GM23248 (cell line): Measurements from ENCODE around the gene ACOT13. TPM values are rescaled to one million over a fixed set of nuclear protein-coding genes. Genes with fewer than 3 reads are reported as not detected.
"Not testable (repeated sequence)": the region's sequence is repeated elsewhere in the genome, so short reads cannot be mapped to it uniquely, and the experiment has no call there.

ENCODE experiments used
- DNase-seq: peaks from one replicate; pipeline ENCODE4 v3.0.0-alpha.2; 2015
- H2AFZ ChIP-seq: fragments of 200-600 bp; sonication (generic); 2 replicates; pipeline ENCODE4 v1.6.1; 2016; ENCODE audit warnings: antibody characterized with exemption
- H3F3A ChIP-seq: fragments of 200-600 bp; sonication (generic); 2 replicates; pipeline ENCODE4 v1.6.1; 2016; ENCODE audit warnings: mild to moderate bottlenecking, antibody characterized with exemption, mixed run types; ENCODE audit not compliant: insufficient read depth
- H3K27ac ChIP-seq: fragments of 200-600 bp; sonication (generic); 2 replicates; pipeline ENCODE4 v1.5.1; 2016; ENCODE audit warnings: mild to moderate bottlenecking
- H3K27me3 ChIP-seq: fragments of 200-600 bp; sonication (generic); replicated peaks from 2 replicates; pipeline ENCODE4 v1.6.1; 2016; ENCODE audit warnings: mild to moderate bottlenecking; ENCODE audit not compliant: insufficient read depth
- H3K36me3 ChIP-seq: fragments of 200-600 bp; sonication (generic); 2 replicates; pipeline ENCODE4 v1.6.1; 2016; ENCODE audit warnings: low read depth, mild to moderate bottlenecking
- H3K4me1 ChIP-seq: fragments of 200-600 bp; sonication (generic); 2 replicates; pipeline ENCODE4 v1.6.1; 2016; ENCODE audit warnings: mild to moderate bottlenecking; ENCODE audit not compliant: insufficient read depth
- H3K4me2 ChIP-seq: fragments of 200-600 bp; sonication (generic); one replicate; pipeline ENCODE4 v1.6.1; 2016; ENCODE audit warnings: mild to moderate bottlenecking; ENCODE audit not compliant: unreplicated experiment
- H3K4me3 ChIP-seq: fragments of 200-600 bp; sonication (generic); 2 replicates; pipeline ENCODE4 v1.5.1; 2016; ENCODE audit warnings: mild to moderate bottlenecking
- H3K79me2 ChIP-seq: fragments of 200-600 bp; sonication (generic); 2 replicates; pipeline ENCODE4 v1.6.1; 2016; ENCODE audit warnings: mild to moderate bottlenecking; ENCODE audit not compliant: insufficient read depth
- H3K9ac ChIP-seq: fragments of 200-600 bp; sonication (generic); 2 replicates; pipeline ENCODE4 v1.6.1; 2016; ENCODE audit warnings: mild to moderate bottlenecking
- H3K9me2 ChIP-seq: fragments of 200-600 bp; sonication (generic); 2 replicates; pipeline ENCODE4 v1.6.1; 2016; ENCODE audit warnings: mixed run types, mild to moderate bottlenecking, moderate library complexity; ENCODE audit not compliant: insufficient read depth
- H3K9me3 ChIP-seq: fragments of 200-600 bp; sonication (generic); one replicate; pipeline ENCODE4 v1.6.1; 2017; ENCODE audit warnings: low read depth
- H4K20me1 ChIP-seq: fragments of 200-600 bp; sonication (generic); 2 replicates; pipeline ENCODE4 v1.6.0; 2016; ENCODE audit not compliant: insufficient read depth
- EZH2 ChIP-seq: fragments of 200-600 bp; sonication (generic); IDR thresholded peaks from 2 replicates; pipeline ENCODE4 v1.6.1; 2018; ENCODE audit warnings: antibody characterized with exemption, mild to moderate bottlenecking; ENCODE audit not compliant: insufficient read depth, poor library complexity, severe bottlenecking
- EZH2phosphoT487 ChIP-seq: fragments of 200-600 bp; sonication (generic); IDR thresholded peaks from 2 replicates; pipeline ENCODE4 v1.6.1; 2018; ENCODE audit warnings: antibody characterized with exemption, moderate library complexity, mild to moderate bottlenecking, low read depth; ENCODE audit not compliant: insufficient read depth
- WGBS, 2 experiments: methylation state at CpG; one replicate each; pipeline ENCODE4 v1.1.6; 2015 to 2017; ENCODE audit warnings: low lambda C conversion rate in 2 of 2, low coverage in 1 of 2; ENCODE audit errors: missing lambda C conversion rate in 2 of 2; 5-methylcytosine and 5-hydroxymethylcytosine counted together
- in situ Hi-C: fragments of 300-500 bp; cut with MboI; formaldehyde crosslinking; loops from 2 replicates; pipeline ENCODE4 v1.15.0; 2020
- polyA plus RNA-seq: library from polyadenylated mRNA; unstranded; fragments of >200 nt; fragmentation: Nextera tagmentation; extraction: Ambion mirVana; gene quantifications from 2 replicates; pipeline ENCODE4 v1.2.1, GENCODE V29; 2016
- total RNA-seq: library from RNA; depleted of rRNA; stranded (reverse); fragments of >200 nt; shearing (Covaris generic); gene quantifications from 2 replicates; pipeline ENCODE4 v1.2.3, GENCODE V29; 2014

Gene ACOT13
- total and polyA plus RNA-seq, 2 experiments from 2014 or later, result 3.4 to 26.2 TPM

DNA sequence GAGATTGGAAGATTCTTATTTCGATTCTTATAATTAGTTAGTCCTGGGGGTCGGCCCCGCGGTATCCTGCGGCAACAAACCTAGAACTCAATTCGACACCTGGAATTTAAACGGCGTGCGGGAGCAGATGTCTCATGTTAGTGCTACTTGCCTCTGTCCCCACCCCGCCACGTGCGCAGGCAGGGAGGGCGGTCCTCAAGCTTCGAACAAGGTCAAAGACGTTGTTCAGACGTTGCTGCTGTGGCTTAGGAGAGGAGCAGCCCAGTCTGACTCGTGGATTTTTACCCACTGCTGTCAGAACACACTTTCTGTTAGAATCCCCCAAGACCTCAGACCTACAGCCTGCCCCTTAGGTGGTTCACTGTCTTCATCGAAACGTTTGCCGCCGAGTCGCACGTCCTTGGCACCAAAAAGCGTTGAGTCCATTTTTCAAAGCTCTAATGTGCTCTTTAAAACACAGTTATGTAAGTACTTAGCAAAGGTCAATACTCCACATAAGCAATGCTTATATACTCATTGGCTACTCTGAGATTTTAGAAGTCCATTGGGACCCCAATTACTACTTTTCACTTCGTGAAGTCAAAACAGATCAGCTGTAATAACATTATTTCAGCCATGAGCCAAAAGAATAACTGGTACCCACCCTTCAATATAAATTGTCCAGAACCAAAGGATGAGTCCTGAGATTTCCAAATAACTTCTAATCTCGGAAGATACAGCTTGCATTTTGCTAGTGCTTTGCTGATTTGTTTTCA, 54.8 kb downstream of the ACOT13 start:
- peak; percentile 92 for DNase-seq
- Histone ChIP-seq H3K36me3 (peaks cover 10% of the 10 kb centered on the region; the same call in 1 of the 2 replicates), H3K4me3 (peak overlapping the region; percentile 97), H3K27me3 (no peaks in the 10 kb centered on the region), H3F3A (peaks cover 22% of the 10 kb centered on the region), H3K9me2 (no peaks in the 10 kb centered on the region), H2AFZ (peak overlapping the region; percentile 83), H3K9ac (peak overlapping the region; percentile 100), H4K20me1 (peaks cover 23% of the 10 kb centered on the region; the same call in 1 of the 2 replicates), H3K4me2 (peak overlapping the region; percentile 83), H3K4me1 (peaks cover 14% of the 10 kb centered on the region), H3K27ac (peak overlapping the region; percentile 98), H3K79me2 (peaks cover 40% of the 10 kb centered on the region), H3K9me3 (no peaks in the 10 kb centered on the region)
- in situ Hi-C loops, result no loop called here
- WGBS, 2 experiments, result 14 to 16% methylated on average over 26 of the region's 26 CpGs
- TF ChIP-seq EZH2, result no peak
- TF ChIP-seq EZH2phosphoT487, result no peak

- in situ Hi-C loops, result no loop called here
- Histone ChIP-seq H3K9me2 (no peaks in the 10 kb centered on the region), H3K27me3 (no peaks in the 10 kb centered on the region), H3K27ac (no peak overlapping the region), H3K36me3 (peaks cover 4% of the 10 kb centered on the region; the same call in 1 of the 2 replicates), H3F3A (peaks cover 17% of the 10 kb centered on the region), H2AFZ (peak overlapping the region; percentile 13; the same call in 1 of the 2 replicates), H3K4me1 (0 out of 2 replicates have a peak, but pooled peaks cover 7% of the 10 kb centered on the region), H4K20me1 (peaks cover 10% of the 10 kb centered on the region; the same call in 1 of the 2 replicates), H3K79me2 (peaks cover 24% of the 10 kb centered on the region), H3K4me2 (no peak overlapping the region), H3K4me3 (no peak overlapping the region), H3K9me3 (no peaks in the 10 kb centered on the region), H3K9ac (no peak overlapping the region)
- DNase-seq, result no peak
- WGBS, 2 experiments, result 82 to 85% methylated on average over 3 of the region's 3 CpGs
- TF ChIP-seq EZH2phosphoT487 (no peak), EZH2 (no peak)
Observed at GRCh38 chr6:24723270-24723669, 56.4 kb downstream of the ACOT13 start.

DNA sequence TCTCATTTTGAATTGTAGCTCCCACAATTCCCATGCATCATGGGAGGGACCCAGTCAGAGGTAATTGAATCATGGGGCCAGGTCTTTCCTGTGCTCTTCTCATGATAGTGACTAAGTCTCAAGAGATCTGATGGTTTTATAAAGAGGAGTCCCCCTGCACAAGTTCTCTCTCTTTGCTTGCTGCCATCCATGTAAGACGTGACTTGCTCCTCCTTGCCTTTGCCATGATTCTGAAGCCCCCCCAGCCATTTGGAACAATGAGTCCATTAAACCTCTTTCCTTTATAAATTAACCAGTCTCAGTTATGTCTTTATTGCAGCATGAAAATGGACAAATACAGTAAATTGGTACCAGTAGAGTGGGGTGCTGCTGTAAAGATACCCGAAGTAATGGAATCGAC, 63.8 kb downstream of the ACOT13 start:
- H3K9me2 ChIP-seq, H3K36me3 ChIP-seq, H3K9me3 ChIP-seq, H4K20me1 ChIP-seq, H2AFZ ChIP-seq, H3K4me1 ChIP-seq, H3F3A ChIP-seq, H3K9ac ChIP-seq, H3K4me2 ChIP-seq, H3K27ac ChIP-seq, in situ Hi-C loops, H3K79me2 ChIP-seq, DNase-seq, H3K4me3 ChIP-seq, H3K27me3 ChIP-seq: not testable (repeated sequence)
- whole genome bisulfite sequencing, 2 experiments, result 68 to 71% methylated on average over 3 of the region's 3 CpGs

- in situ Hi-C loops, H3F3A ChIP-seq, H3K9me3 ChIP-seq, H4K20me1 ChIP-seq, H3K4me3 ChIP-seq, H3K9me2 ChIP-seq, H3K27ac ChIP-seq, DNase-seq, H3K36me3 ChIP-seq, H2AFZ ChIP-seq, H3K27me3 ChIP-seq, H3K9ac ChIP-seq, H3K79me2 ChIP-seq, H3K4me2 ChIP-seq, H3K4me1 ChIP-seq: not testable (repeated sequence)
- WGBS, 2 experiments, result 52 to 58% methylated on average over 6 of the region's 6 CpGs
Observed at GRCh38 chr6:24731456-24732134, 64.7 kb downstream of the ACOT13 start.
